ENCODE measurements around the gene PCDHGA2.
"Not testable (repeated sequence)": the region's sequence is repeated elsewhere in the genome, so short reads cannot be mapped to it uniquely, and the experiment has no call there.

Gene PCDHGA2

GRCh38 chr5:141349917-141350619, 11.5 kb downstream of the PCDHGA2 start, which contains the start of gene PCDHGB1:
Gene PCDHGB1 (plus strand): TSS chr5:141350099. CDS start chr5:141350261, 162 bp downstream.
- DNase-seq: no peak

- no peak for DNase-seq
These were observed 13.0 kb downstream of the PCDHGA2 start for GRCh38 chr5:141351591-141351990.

- no peak for DNase-seq
These were observed 16.4 kb downstream of the PCDHGA2 start, which contains the start of gene PCDHGA4 for GRCh38 chr5:141354900-141355469. Gene PCDHGA4 (plus strand): TSS chr5:141355021. CDS start chr5:141355108, 87 bp downstream.

GRCh38 chr5:141355641-141356040, 17.1 kb downstream of the PCDHGA2 start:
- DNase-seq: no peak

- DNase-seq: no peak
These were observed 17.6 kb downstream of the PCDHGA2 start for GRCh38 chr5:141356133-141356532.

GRCh38 chr5:141356950-141357349, 18.4 kb downstream of the PCDHGA2 start:
- DNase-seq: no peak

GRCh38 chr5:141359790-141360426, 21.3 kb downstream of the PCDHGA2 start, which contains the start of gene PCDHGB2:
Gene PCDHGB2 (plus strand): TSS chr5:141359994. CDS start chr5:141360136, 142 bp downstream.
- no peak for DNase-seq

- no peak for DNase-seq
These were observed 22.1 kb downstream of the PCDHGA2 start for GRCh38 chr5:141360685-141361084.

GRCh38 chr5:141362719-141363118, 24.2 kb downstream of the PCDHGA2 start:
- DNase-seq: no peak

GRCh38 chr5:141363952-141364660, 25.5 kb downstream of the PCDHGA2 start, which contains the start of gene PCDHGA5:
Gene PCDHGA5 (plus strand): TSS chr5:141364162. CDS start chr5:141364331, 169 bp downstream.
- no peak for DNase-seq

GRCh38 chr5:141366016-141366896, 27.7 kb downstream of the PCDHGA2 start:
- no peak for DNase-seq

- no peak for DNase-seq
These were observed 31.7 kb downstream of the PCDHGA2 start, which contains the start of gene PCDHGB3 for GRCh38 chr5:141369994-141370848. Gene PCDHGB3 (plus strand): TSS chr5:141370242. CDS start chr5:141370395, 153 bp downstream.

GRCh38 chr5:141371572-141372475, 33.3 kb downstream of the PCDHGA2 start:
- no peak for DNase-seq

GRCh38 chr5:141373673-141374317, 35.2 kb downstream of the PCDHGA2 start, which contains the start of gene PCDHGA6:
Gene PCDHGA6 (plus strand): TSS chr5:141373891. CDS start chr5:141374084, 193 bp downstream.
- no peak for DNase-seq

GRCh38 chr5:141374627-141375026, 36.1 kb downstream of the PCDHGA2 start:
- DNase-seq: no peak

- not testable (repeated sequence) for DNase-seq
These were observed 37.0 kb downstream of the PCDHGA2 start for GRCh38 chr5:141375444-141376155.

GRCh38 chr5:141382469-141383294, 44.1 kb downstream of the PCDHGA2 start, which contains the start of gene PCDHGA7:
Gene PCDHGA7 (plus strand): TSS chr5:141382742. CDS start chr5:141382900, 158 bp downstream.
- no peak for DNase-seq
